HG02623 (cell line): ENCODE data around the gene ASF1A.

ENCODE experiments used
- ATAC-seq: cut with Tn5 transposase; IDR thresholded peaks from one replicate; pipeline ENCODE4 v1.9.1; 2021; ENCODE audit warnings: moderate library complexity; ENCODE audit not compliant: unreplicated experiment

The ASF1A gene

GRCh38 chr6:118881440-118882313, 12.3 kb upstream of the ASF1A start:
- ATAC-seq, result peak; percentile 69

- ATAC-seq, result no peak
Observed at GRCh38 chr6:118882314-118882905, 11.5 kb upstream of the ASF1A start.

GRCh38 chr6:118886641-118887040, 7.3 kb upstream of the ASF1A start:
- ATAC-seq, result no peak

- ATAC-seq, result no peak
Observed at GRCh38 chr6:118889163-118889562, 4.8 kb upstream of the ASF1A start.

- ATAC-seq, result peak; percentile 19
Observed at GRCh38 chr6:118890997-118891790, 2.8 kb upstream of the ASF1A start.

GRCh38 chr6:118892355-118892991, 1.5 kb upstream of the ASF1A start:
- no peak for ATAC-seq

GRCh38 chr6:118893064-118893806, 717 bp upstream of the ASF1A start:
- ATAC-seq, result no peak

- ATAC-seq, result peak; percentile 37
Observed at GRCh38 chr6:118894425-118895260, 691 bp downstream of the ASF1A start.

- ATAC-seq, result no peak
Observed at GRCh38 chr6:118895261-118895560, 1.3 kb downstream of the ASF1A start.

- no peak for ATAC-seq
Observed at GRCh38 chr6:118895859-118896258, 1.9 kb downstream of the ASF1A start.

GRCh38 chr6:118896339-118897136, 2.6 kb downstream of the ASF1A start:
- no peak for ATAC-seq

GRCh38 chr6:118897386-118897785, 3.4 kb downstream of the ASF1A start:
- no peak for ATAC-seq

- ATAC-seq, result no peak
Observed at GRCh38 chr6:118899948-118900347, 6.0 kb downstream of the ASF1A start.

GRCh38 chr6:118902726-118903125, 8.8 kb downstream of the ASF1A start:
- no peak for ATAC-seq

GRCh38 chr6:118903138-118903537, 9.2 kb downstream of the ASF1A start:
- no peak for ATAC-seq

- ATAC-seq, result no peak
Observed at GRCh38 chr6:118903691-118904090, 9.7 kb downstream of the ASF1A start.

GRCh38 chr6:118905084-118905483, 11.1 kb downstream of the ASF1A start:
- no peak for ATAC-seq

GRCh38 chr6:118905851-118906250, 11.9 kb downstream of the ASF1A start:
- no peak for ATAC-seq

GRCh38 chr6:118908441-118908840, 14.5 kb downstream of the ASF1A start:
- ATAC-seq, result no peak
